HG03039 (cell line): Measurements from ENCODE around the gene LRRC4C.
A peak's percentile ranks its signal among the peaks of the same experiment; 100 is the strongest.
"Not testable (repeated sequence)": the region's sequence is repeated elsewhere in the genome, so short reads cannot be mapped to it uniquely, and the experiment has no call there.

Experiments used
- ATAC-seq: cut with Tn5 transposase; IDR thresholded peaks from one replicate; pipeline ENCODE4 v1.9.1; 2021; ENCODE audit warnings: mild to moderate bottlenecking, moderate library complexity; ENCODE audit not compliant: unreplicated experiment

LRRC4C gene

DNA sequence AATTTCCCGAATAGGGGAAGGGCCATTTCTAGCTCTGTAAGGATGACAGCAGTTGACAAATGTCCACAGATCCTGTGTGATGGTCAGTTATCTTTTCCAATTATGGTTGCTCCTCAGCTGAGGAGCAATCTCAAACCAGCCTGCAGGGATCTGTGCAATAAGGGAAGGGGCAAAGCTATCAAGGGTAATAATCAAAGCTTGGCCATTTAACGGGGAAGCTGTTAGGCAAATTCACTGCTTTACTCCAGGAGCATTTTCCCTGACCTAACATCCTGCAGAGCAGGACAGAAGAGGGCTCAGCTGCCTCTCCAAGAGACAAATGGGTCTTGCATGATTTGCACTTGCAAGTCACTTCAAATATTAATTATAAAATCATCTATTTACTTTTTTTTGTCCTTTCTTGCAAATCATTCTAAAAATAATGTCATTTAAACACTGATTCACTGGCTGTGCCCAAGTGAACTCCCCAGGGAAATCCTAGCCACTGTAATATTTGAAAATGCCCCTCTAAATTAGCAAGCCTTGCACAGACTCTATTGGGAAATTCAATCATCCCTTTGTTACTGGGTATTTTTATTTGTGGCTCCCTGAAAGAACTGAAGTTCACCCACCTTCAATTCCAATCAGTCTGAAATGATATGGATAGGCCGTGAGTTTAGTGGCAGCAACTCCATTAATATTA lies 1256.7 kb downstream of the LRRC4C start:
- ATAC-seq = no peak

DNA sequence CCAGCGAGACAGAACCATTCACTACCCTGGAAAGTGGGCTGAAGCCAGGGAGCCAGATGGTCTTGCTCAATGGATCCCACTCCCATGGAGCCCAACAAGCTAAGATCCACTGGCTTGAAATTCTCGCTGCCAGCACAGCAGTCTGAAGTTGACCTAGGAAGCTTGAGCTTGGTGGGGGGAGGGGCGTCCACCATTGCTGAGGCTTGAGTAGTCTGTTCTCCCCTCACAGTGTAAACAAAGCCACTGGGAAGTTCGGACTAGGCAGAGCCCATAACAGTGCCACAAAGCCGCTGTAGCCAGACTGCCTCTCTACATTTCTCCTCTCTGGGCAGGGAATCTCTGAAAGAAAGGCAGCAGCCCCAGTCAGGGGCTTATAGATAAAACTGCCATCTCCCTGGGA lies 1266.9 kb downstream of the LRRC4C start:
- not testable (repeated sequence) for ATAC-seq

DNA sequence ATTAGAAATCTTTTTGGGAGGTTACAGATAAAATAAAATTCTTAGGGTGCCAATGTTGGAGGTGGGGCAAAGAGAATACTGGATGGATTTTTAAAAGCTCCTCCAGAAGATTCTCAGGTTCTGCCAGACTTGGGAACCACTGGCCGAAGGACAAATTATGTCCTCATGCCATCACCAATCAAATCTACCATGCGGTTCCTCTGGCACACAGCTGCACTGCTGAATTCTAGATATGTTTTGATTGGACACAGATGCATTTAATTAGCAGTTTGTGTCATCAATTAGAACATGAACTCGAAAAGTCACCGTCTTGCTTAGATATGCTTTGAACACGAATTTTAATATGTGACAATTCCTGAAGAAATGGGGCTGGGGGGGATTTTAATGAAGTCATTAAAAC lies 1269.2 kb downstream of the LRRC4C start:
- ATAC-seq = no peak

DNA sequence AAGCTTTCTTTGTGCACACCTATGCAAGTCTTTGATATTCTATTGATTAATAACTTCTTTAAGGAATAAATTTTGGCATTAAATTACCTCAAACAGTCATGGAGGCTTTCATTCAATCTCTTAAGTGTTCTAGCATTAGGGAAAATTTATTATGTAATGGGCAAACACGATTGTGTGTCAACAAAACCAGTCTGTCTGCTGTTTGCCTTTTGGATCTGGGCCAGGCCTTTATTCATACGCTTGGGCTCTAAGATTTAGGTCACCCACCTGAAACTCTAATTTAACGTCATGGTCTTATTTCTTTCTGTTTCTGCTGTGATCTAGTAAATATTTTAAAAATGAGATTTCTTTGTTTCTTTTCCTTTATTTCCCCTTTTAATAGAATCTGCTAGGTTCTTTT lies 1270.6 kb downstream of the LRRC4C start:
- ATAC-seq = no peak

GRCh38 chr11:40187295-40187694 lies 1272.2 kb downstream of the LRRC4C start:
- no peak for ATAC-seq

DNA sequence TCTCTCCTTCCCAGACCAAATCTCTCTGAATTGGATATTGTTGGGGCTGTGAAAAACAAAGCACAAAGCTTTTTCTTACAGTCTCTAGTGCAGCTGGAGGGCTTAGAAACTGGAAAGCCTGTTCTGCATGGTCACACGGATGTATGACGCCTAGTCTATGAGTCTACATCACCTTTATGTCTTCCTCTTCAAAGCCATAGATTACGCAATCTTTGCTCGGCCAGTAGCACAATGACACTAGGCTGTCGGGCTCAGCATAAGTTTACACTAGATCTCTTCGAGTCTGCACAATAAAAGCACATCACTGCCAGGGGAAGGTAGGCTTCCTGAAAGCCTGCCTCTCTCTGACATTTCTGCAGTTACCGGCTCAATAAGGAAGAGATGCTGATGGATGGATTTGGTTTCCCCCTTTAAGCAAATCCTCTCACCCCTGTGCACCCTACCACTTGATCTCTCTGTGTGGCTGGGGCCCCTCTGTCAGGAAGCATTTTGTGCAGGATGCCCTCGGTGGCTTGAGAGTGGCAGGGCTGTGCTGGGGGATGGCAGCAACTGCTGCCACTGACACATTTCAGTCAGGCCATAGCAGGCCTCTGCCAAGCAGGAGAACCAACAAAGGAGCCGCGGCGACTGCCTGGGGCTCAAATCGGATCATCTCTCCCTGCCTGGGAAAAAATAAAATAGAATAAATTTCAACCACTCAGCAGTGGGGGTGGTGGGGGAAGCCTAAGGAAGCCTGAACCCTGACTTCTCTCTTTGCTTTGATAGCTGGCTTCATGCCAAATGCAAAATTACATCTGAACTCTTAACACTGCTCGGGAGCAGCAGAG lies 1272.8 kb downstream of the LRRC4C start:
- ATAC-seq = no peak

GRCh38 chr11:40185793-40186192 lies 1273.7 kb downstream of the LRRC4C start:
- no peak for ATAC-seq

- ATAC-seq = peak; percentile 80
Measured at GRCh38 chr11:40183073-40184064, 1276.1 kb downstream of the LRRC4C start.

DNA sequence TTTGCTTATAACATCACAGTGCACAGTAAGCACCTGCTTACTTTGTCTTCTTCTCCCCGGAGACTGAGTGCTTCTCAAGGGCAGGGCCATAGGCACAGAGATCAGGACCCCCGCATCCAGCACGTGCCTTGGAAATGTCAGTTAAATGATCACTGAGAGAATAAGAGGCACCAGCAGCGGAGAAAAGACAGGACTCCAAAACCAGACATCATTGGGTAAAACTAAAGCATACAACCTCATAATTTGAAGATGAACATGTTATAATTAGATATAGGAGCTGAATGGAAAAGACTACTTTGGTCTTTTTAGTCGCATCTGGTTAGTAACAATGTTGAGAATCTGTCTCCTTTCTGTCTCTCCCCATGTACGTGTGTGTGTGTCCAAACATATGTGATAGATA lies 1279.9 kb downstream of the LRRC4C start:
- ATAC-seq = no peak

- no peak for ATAC-seq
Measured at GRCh38 chr11:40178470-40178869, 1281.0 kb downstream of the LRRC4C start.

- no peak for ATAC-seq
Measured at GRCh38 chr11:40175980-40176379, 1283.5 kb downstream of the LRRC4C start.

DNA sequence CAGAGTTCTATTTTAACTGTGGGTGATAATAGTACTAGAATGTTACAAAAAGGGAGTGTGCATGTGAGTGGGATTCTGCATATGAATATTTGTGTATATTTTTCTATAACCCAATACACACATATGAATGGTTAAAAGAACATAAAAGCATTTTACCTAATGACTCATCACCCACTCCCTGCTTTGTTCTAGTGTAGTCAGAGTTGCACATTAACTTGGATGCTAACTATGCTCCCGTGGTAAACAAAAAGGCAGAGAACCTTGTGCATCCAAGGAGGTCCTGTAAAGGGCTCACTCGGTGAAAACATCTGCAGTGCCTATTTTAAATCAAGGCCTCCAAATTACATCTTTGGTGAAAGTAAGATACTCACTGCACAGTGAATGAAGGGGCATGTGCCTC lies 1289.4 kb downstream of the LRRC4C start:
- no peak for ATAC-seq

- ATAC-seq = no peak
Measured at GRCh38 chr11:40168414-40168813, 1291.0 kb downstream of the LRRC4C start.

GRCh38 chr11:40167805-40168204 lies 1291.6 kb downstream of the LRRC4C start:
- not testable (repeated sequence) for ATAC-seq

DNA sequence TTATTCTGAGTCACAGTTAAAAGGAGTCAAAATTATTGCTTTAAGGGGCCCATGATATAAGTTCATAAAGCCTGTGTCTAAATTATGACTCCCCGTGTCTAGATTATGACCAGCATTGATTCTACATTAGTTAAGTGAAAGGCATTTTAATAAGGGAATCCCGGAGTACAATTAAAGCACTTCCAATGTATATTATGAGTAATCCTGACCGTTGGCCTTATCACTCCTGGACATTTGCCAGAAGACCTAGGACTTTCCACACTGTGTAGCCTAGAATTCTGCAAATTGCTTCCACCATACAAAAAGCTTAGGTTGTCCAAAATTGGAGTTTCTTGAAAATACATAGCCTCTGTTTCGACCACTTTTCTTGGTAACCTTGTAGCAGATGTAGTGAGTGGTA lies 1292.6 kb downstream of the LRRC4C start:
- no peak for ATAC-seq

DNA sequence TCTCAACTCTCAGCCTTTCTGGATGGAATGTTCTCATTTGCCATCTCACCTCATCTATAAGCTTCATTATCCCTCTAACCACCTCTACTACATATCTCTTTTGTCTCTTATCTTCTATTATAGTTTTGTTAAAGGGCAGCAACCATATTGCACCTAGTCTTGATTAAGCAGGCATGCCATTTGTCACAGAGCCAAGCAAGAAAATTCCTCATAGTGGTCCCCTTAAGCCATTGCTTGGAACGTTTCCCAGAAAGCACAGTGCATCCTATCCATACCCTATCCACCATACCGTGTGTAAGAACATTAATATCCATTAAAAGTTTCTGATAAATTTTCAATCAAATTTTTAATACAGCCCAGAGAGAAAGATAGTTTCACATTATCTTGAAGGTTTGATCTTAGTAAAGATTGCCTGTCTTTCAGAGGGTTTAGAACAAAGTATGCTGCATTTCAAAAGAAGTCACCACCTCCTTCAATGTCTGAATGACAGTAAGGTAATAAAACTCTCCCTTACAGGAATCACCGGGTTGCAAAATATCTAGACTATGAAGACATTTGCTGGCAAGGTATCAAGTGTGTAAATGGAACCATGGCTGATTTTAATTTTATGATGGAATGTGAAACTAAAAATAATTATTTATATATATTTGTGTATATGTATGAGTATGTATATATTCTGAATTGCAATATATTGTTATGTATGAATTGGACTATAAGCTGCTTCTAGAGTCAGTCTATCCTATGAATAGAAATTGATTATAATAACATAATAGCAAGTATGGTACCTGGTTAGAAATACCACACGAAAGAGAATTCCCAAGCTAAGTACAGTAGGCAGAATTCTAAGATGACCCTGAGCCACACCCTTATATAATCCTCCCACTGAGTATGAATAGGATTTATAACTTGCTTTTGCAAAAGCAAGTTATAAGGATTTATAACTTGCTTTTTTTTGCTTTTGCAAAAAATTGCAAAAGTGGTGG lies 1296.3 kb downstream of the LRRC4C start:
- no peak for ATAC-seq

DNA sequence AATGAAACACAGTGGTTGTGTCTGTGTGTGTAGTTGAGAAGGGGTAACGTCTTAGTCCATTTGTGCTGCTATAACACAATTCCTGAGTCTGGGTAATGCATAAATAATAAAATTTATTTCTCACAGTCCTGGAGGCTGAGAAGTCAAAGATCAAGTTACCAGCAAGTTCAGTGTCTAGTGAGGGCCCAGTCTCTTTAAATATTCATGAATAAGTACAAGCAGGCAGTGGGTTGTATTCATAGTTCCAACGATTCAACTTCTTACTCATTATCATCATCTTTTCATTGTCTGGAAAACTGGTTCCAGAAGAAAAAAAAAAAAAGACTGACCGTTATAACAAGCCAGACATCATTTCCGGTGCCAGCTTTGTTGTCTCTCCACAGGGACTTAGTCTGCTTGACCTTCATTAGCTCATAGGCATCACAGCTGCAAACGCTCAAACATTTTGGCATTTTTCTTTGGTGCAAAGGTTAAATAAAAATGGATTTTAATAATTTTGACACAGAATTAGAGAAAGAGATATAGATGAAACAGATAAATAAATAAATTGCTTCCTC lies 1297.5 kb downstream of the LRRC4C start:
- ATAC-seq = no peak

- ATAC-seq = no peak
Measured at GRCh38 chr11:40160418-40160817, 1299.0 kb downstream of the LRRC4C start.

GRCh38 chr11:40149721-40150120 lies 1309.7 kb downstream of the LRRC4C start:
- no peak for ATAC-seq

- ATAC-seq = no peak
Measured at GRCh38 chr11:40140560-40140959, 1318.9 kb downstream of the LRRC4C start.
